ENCODE results near the gene LRRC8E.
"Not testable (repeated sequence)": the region's sequence is repeated elsewhere in the genome, so short reads cannot be mapped to it uniquely, and the experiment has no call there.

The LRRC8E gene

GRCh38 chr19:7855426-7856108 is 32.7 kb upstream of the LRRC8E start:
- no peak for DNase-seq (ENCODE audit: low read depth)
- no peak overlapping the region for H3K4me3 ChIP-seq (ENCODE audit: low read length)
- TF ChIP-seq, protein P1, sequence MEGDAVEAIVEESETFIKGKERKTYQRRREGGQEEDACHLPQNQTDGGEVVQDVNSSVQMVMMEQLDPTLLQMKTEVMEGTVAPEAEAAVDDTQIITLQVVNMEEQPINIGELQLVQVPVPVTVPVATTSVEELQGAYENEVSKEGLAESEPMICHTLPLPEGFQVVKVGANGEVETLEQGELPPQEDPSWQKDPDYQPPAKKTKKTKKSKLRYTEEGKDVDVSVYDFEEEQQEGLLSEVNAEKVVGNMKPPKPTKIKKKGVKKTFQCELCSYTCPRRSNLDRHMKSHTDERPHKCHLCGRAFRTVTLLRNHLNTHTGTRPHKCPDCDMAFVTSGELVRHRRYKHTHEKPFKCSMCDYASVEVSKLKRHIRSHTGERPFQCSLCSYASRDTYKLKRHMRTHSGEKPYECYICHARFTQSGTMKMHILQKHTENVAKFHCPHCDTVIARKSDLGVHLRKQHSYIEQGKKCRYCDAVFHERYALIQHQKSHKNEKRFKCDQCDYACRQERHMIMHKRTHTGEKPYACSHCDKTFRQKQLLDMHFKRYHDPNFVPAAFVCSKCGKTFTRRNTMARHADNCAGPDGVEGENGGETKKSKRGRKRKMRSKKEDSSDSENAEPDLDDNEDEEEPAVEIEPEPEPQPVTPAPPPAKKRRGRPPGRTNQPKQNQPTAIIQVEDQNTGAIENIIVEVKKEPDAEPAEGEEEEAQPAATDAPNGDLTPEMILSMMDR (conservative IDR thresholded peaks at IDR 0.05; ENCODE audit: low read depth, low read length) = no peak

GRCh38 chr19:7856109-7856591 is 32.2 kb upstream of the LRRC8E start:
- DNase-seq (ENCODE audit: low read depth) = no peak
- TF ChIP-seq, protein P1 (conservative IDR thresholded peaks at IDR 0.05; ENCODE audit: low read depth, low read length) = no peak
- H3K4me3 ChIP-seq (ENCODE audit: low read length) = no peak overlapping the region

GRCh38 chr19:7856679-7857663 is 31.3 kb upstream of the LRRC8E start:
- DNase-seq (ENCODE audit: low read depth) = no peak
- TF ChIP-seq, protein P1 (conservative IDR thresholded peaks at IDR 0.05; ENCODE audit: low read depth, low read length) = no peak
- H3K4me3 ChIP-seq (ENCODE audit: low read length) = no peak overlapping the region

- TF ChIP-seq, protein P1 (conservative IDR thresholded peaks at IDR 0.05; ENCODE audit: low read depth, low read length) = no peak
- no peak for DNase-seq (ENCODE audit: low read depth)
- H3K4me3 ChIP-seq (ENCODE audit: low read length) = no peak overlapping the region
These were observed 30.6 kb upstream of the LRRC8E start for GRCh38 chr19:7857727-7858108.

- H3K4me3 ChIP-seq (ENCODE audit: low read length) = no peak overlapping the region
These were observed 30.1 kb upstream of the LRRC8E start for GRCh38 chr19:7858109-7858770.

GRCh38 chr19:7859087-7859486 is 29.2 kb upstream of the LRRC8E start:
- H3K4me3 ChIP-seq (ENCODE audit: low read length); DNase-seq (ENCODE audit: low read depth): not testable (repeated sequence)

More at GRCh38 chr19:7858109-7858770, 30.1 kb upstream of the LRRC8E start:
- DNase-seq (ENCODE audit: low read depth) = no peak
- TF ChIP-seq, protein P1 (conservative IDR thresholded peaks at IDR 0.05; ENCODE audit: low read depth, low read length) = no peak

Measured in retinal pigment epithelial cell (primary cell).